DND-41 (cell line): ENCODE data around the gene WNT5A.

Experiments
- ATAC-seq: fragments of 200-7000 bp; cut with Tn5 transposase; 3 replicates; pipeline ENCODE4 v1.9.1; 2021; ENCODE audit warnings: low read depth; ENCODE audit not compliant: insufficient read depth
- DNase-seq: peaks from one replicate; pipeline ENCODE4 v3.0.0-alpha.2; 2020
- H2AFZ ChIP-seq: 2 replicates; pipeline ENCODE4 v1.6.0; 2012; ENCODE audit warnings: low read depth, low read length
- H3K27ac ChIP-seq: 2 replicates; pipeline ENCODE4 v1.5.1; 2012; ENCODE audit warnings: low read length, inconsistent platforms
- H3K27me3 ChIP-seq: fragments of 200-600 bp; sonication (generic); 2 replicates; pipeline ENCODE4 v1.6.0; 2012; ENCODE audit warnings: low read length, mild to moderate bottlenecking, inconsistent platforms; ENCODE audit not compliant: insufficient read depth, poor library complexity
- H3K36me3 ChIP-seq: 2 replicates; pipeline ENCODE4 v1.5.1; 2012; ENCODE audit warnings: low read length, inconsistent platforms; ENCODE audit not compliant: insufficient read depth
- H3K4me1 ChIP-seq: 2 replicates; pipeline ENCODE4 v1.5.1; 2012; ENCODE audit warnings: mild to moderate bottlenecking, low read length; ENCODE audit not compliant: insufficient read depth
- H3K4me2 ChIP-seq: 2 replicates; pipeline ENCODE4 v1.6.0; 2012; ENCODE audit warnings: mild to moderate bottlenecking, moderate library complexity, low read length, inconsistent platforms; ENCODE audit not compliant: insufficient read depth
- H3K4me3 ChIP-seq, 2 experiments: fragments of 200-600 bp in 1 of 2; shearing (Covaris generic) in 1 of 2; 2 replicates each; pipeline ENCODE4 v1.5.1; 2012 to 2016; ENCODE audit warnings: inconsistent platforms in 2 of 2, low read length in 2 of 2, mild to moderate bottlenecking in 2 of 2, low read depth in 1 of 2, moderate library complexity in 1 of 2
- H3K79me2 ChIP-seq: 2 replicates; pipeline ENCODE4 v1.6.0; 2012; ENCODE audit warnings: low read length, inconsistent platforms; ENCODE audit not compliant: insufficient read depth
- H3K9ac ChIP-seq: 2 replicates; pipeline ENCODE4 v1.6.0; 2012; ENCODE audit warnings: low read depth, mild to moderate bottlenecking, inconsistent platforms, low read length, moderate library complexity
- H3K9me3 ChIP-seq: 2 replicates; pipeline ENCODE4 v1.5.1; 2012; ENCODE audit warnings: low read length, moderate library complexity, mild to moderate bottlenecking, inconsistent platforms; ENCODE audit not compliant: insufficient read depth, severe bottlenecking
- H4K20me1 ChIP-seq: 2 replicates; pipeline ENCODE4 v1.6.0; 2012; ENCODE audit warnings: low read length; ENCODE audit not compliant: insufficient read depth
- EZH2 ChIP-seq: IDR thresholded peaks from 3 replicates; pipeline ENCODE4 v1.6.1; 2012; ENCODE audit warnings: borderline replicate concordance, low read depth, mild to moderate bottlenecking, moderate library complexity, low read length, inconsistent platforms; ENCODE audit not compliant: severe bottlenecking
- TF ChIP-seq, protein P1 (sequence below): IDR thresholded peaks from 2 replicates; pipeline ENCODE4 v1.5.1; 2012; ENCODE audit warnings: borderline replicate concordance, low read length, moderate library complexity, mild to moderate bottlenecking; ENCODE audit not compliant: poor library complexity, severe bottlenecking; ENCODE audit errors: extremely low read depth

Gene WNT5A

GRCh38 chr3:55461896-55462295 is 25.2 kb downstream of the WNT5A start:
- H3K9me3 ChIP-seq, result no peaks in the 10 kb centered on the region
- DNase-seq (no peak), ATAC-seq (no peak)
- H3K27me3 ChIP-seq, result no peaks in the 10 kb centered on the region
- H3K4me1 ChIP-seq, result no peaks in the 10 kb centered on the region
- no peak overlapping the region for H3K4me3 ChIP-seq
- no peak overlapping the region for H3K9ac ChIP-seq
- TF ChIP-seq EZH2, result no peak
- TF ChIP-seq, protein P1, sequence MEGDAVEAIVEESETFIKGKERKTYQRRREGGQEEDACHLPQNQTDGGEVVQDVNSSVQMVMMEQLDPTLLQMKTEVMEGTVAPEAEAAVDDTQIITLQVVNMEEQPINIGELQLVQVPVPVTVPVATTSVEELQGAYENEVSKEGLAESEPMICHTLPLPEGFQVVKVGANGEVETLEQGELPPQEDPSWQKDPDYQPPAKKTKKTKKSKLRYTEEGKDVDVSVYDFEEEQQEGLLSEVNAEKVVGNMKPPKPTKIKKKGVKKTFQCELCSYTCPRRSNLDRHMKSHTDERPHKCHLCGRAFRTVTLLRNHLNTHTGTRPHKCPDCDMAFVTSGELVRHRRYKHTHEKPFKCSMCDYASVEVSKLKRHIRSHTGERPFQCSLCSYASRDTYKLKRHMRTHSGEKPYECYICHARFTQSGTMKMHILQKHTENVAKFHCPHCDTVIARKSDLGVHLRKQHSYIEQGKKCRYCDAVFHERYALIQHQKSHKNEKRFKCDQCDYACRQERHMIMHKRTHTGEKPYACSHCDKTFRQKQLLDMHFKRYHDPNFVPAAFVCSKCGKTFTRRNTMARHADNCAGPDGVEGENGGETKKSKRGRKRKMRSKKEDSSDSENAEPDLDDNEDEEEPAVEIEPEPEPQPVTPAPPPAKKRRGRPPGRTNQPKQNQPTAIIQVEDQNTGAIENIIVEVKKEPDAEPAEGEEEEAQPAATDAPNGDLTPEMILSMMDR, result no peak
- H2AFZ ChIP-seq, result no peak overlapping the region
- H4K20me1 ChIP-seq, result no peaks in the 10 kb centered on the region
- no peaks in the 10 kb centered on the region for H3K79me2 ChIP-seq
- no peaks in the 10 kb centered on the region for H3K36me3 ChIP-seq
- H3K27ac ChIP-seq, result no peak overlapping the region
- no peak overlapping the region for H3K4me2 ChIP-seq

- H3K27me3 ChIP-seq, result no peaks in the 10 kb centered on the region
- TF ChIP-seq, protein P1, result no peak
- TF ChIP-seq EZH2, result no peak
- H3K4me2 ChIP-seq, result no peak overlapping the region
- no peak overlapping the region for H2AFZ ChIP-seq
- no peak overlapping the region for H3K4me3 ChIP-seq
- H3K79me2 ChIP-seq, result no peaks in the 10 kb centered on the region
- no peaks in the 10 kb centered on the region for H3K4me1 ChIP-seq
- H3K36me3 ChIP-seq, result no peaks in the 10 kb centered on the region
- no peak overlapping the region for H3K27ac ChIP-seq
- H4K20me1 ChIP-seq, result no peaks in the 10 kb centered on the region
- no peak for ATAC-seq
- no peaks in the 10 kb centered on the region for H3K9me3 ChIP-seq
- H3K9ac ChIP-seq, result no peak overlapping the region
- no peak for DNase-seq
Measured at GRCh38 chr3:55459838-55460237, 27.3 kb downstream of the WNT5A start.

DNA sequence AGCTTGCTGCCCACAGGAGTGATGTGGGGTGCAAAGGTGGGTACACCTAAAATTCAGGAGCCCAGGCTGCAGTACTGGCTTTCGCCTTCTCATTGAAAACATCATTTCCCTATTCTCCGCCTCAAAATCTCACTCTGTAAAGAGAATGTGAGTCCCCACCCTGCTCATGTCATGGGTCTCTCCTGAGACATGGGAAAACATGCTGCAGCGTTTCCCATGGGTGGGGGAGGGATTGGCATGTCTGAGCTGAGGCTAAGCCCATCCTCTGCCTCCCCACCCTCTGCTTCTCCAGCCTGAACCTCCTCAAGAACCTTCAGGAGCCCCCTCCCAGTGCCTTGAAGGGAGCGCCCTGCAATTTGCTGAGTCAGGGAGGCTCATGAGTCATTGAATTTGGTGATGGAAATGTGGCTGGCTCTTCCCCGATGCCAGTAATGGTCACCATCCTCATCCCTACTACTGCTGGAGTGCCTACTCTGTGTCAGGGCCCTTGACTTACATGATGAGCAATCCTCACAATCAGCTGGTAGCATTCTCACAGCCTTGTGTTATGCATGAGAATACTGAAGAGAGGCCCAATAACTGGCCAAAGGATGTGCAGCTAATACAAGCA is 28.8 kb downstream of the WNT5A start:
- no peaks in the 10 kb centered on the region for H3K9me3 ChIP-seq
- H3K27me3 ChIP-seq, result no peaks in the 10 kb centered on the region
- no peak overlapping the region for H3K4me2 ChIP-seq
- no peaks in the 10 kb centered on the region for H3K79me2 ChIP-seq
- no peak overlapping the region for H2AFZ ChIP-seq
- no peaks in the 10 kb centered on the region for H4K20me1 ChIP-seq
- DNase-seq (no peak), ATAC-seq (no peak)
- no peak overlapping the region for H3K4me3 ChIP-seq
- TF ChIP-seq EZH2, result no peak
- TF ChIP-seq, protein P1, result no peak
- H3K4me1 ChIP-seq, result no peaks in the 10 kb centered on the region
- H3K9ac ChIP-seq, result no peak overlapping the region
- H3K36me3 ChIP-seq, result no peaks in the 10 kb centered on the region
- H3K27ac ChIP-seq, result no peak overlapping the region
